GM12865 (cell line): ENCODE results near the gene ACOT8.

Source experiments
- DNase-seq: peaks from one replicate; pipeline ENCODE4 v3.0.0; 2010; ENCODE audit warnings: low read depth
- H3K4me3 ChIP-seq: 2 replicates; pipeline ENCODE4 v1.5.1; 2011; ENCODE audit warnings: mild to moderate bottlenecking, low read depth, low read length, control low read depth
- CTCF ChIP-seq: IDR thresholded peaks from 2 replicates; pipeline ENCODE4 v1.5.1; 2011; ENCODE audit warnings: low read length, control low read depth, low read depth, inconsistent platforms; ENCODE audit not compliant: insufficient read depth; ENCODE audit errors: missing control alignments

The ACOT8 gene

GRCh38 chr20:45898285-45898684 lies 41.1 kb upstream of the ACOT8 start:
- TF ChIP-seq CTCF, result no peak
- DNase-seq, result no peak
- no peak overlapping the region for H3K4me3 ChIP-seq

GRCh38 chr20:45897692-45898091 lies 40.5 kb upstream of the ACOT8 start:
- no peak overlapping the region for H3K4me3 ChIP-seq
- DNase-seq, result no peak
- no peak for TF ChIP-seq CTCF

GRCh38 chr20:45897289-45897688 lies 40.1 kb upstream of the ACOT8 start:
- TF ChIP-seq CTCF, result no peak
- no peak overlapping the region for H3K4me3 ChIP-seq
- no peak for DNase-seq

- no peak for DNase-seq
- TF ChIP-seq CTCF, result no peak
- H3K4me3 ChIP-seq, result no peak overlapping the region
These were observed 39.5 kb upstream of the ACOT8 start for GRCh38 chr20:45896641-45897161.

GRCh38 chr20:45894797-45895196 lies 37.6 kb upstream of the ACOT8 start:
- no peak for DNase-seq

GRCh38 chr20:45893831-45894230 lies 36.6 kb upstream of the ACOT8 start:
- H3K4me3 ChIP-seq, result no peak overlapping the region
- no peak for TF ChIP-seq CTCF
- DNase-seq, result no peak

More at GRCh38 chr20:45894797-45895196, 37.6 kb upstream of the ACOT8 start:
- no peak overlapping the region for H3K4me3 ChIP-seq
- no peak for TF ChIP-seq CTCF

GRCh38 chr20:45892828-45893500 lies 35.8 kb upstream of the ACOT8 start:
- DNase-seq, result peak; percentile 44
- H3K4me3 ChIP-seq, result no peak overlapping the region
- TF ChIP-seq CTCF, result no peak
